Common myeloid progenitor, CD34-positive (primary cell): Measurements from ENCODE around the gene AXIN1.

Experiments used
- CTCF ChIA-PET: fragments of 350-600 bp; sonication (Branson Sonifier 250); formaldehyde crosslinking; loops from one replicate; lab custom pipeline; 2021; ENCODE audit warnings: antibody characterized with exemption; lab: Charles Lee
- POLR2A ChIA-PET: fragments of 350-600 bp; sonication (Branson Sonifier 250); formaldehyde crosslinking; loops from one replicate; lab custom pipeline; 2021; ENCODE audit warnings: antibody characterized with exemption; lab: Charles Lee
- DNase-seq, 3 donors: peaks; one replicate each; pipeline versions ENCODE4 v3.0.0 to v3.0.0-alpha.2; 2013
- H3K27ac ChIP-seq, 2 experiments: 1 replicate in 1 of 2; 2 replicates in 1 of 2; pipeline ENCODE4 v1.7.0; 2013; ENCODE audit warnings: inconsistent platforms in 2 of 2, low read length in 2 of 2, mild to moderate bottlenecking in 2 of 2, low read depth in 1 of 2, moderate library complexity in 1 of 2; ENCODE audit not compliant: severe bottlenecking in 2 of 2, insufficient read depth in 1 of 2, poor library complexity in 1 of 2
- H3K27me3 ChIP-seq, 5 experiments: replicated peaks in 2 of 5; 1 replicate in 3 of 5; 2 replicates in 2 of 5; pipeline versions ENCODE4 v1.6.1 to v1.7.0; 2013; ENCODE audit warnings: low read length in 4 of 5, mild to moderate bottlenecking in 2 of 5, moderate library complexity in 2 of 5, inconsistent platforms in 1 of 5; ENCODE audit not compliant: insufficient read depth in 5 of 5, control insufficient read depth in 4 of 5
- H3K36me3 ChIP-seq, 4 experiments: 1 replicate in 2 of 4; 2 replicates in 2 of 4; pipeline versions ENCODE4 v1.6.1 to v1.7.0; 2013; ENCODE audit warnings: low read length in 3 of 4, control low read depth in 1 of 4, mild to moderate bottlenecking in 1 of 4; ENCODE audit not compliant: control insufficient read depth in 4 of 4, insufficient read depth in 4 of 4
- H3K4me1 ChIP-seq, 4 experiments: 1 replicate in 3 of 4; 2 replicates in 1 of 4; pipeline versions ENCODE4 v1.6.1 to v1.7.1; 2013; ENCODE audit warnings: low read length in 3 of 4, mild to moderate bottlenecking in 3 of 4, control low read depth in 1 of 4, inconsistent platforms in 1 of 4, moderate library complexity in 1 of 4; ENCODE audit not compliant: control insufficient read depth in 4 of 4, insufficient read depth in 4 of 4; ENCODE audit errors: control extremely low read depth in 1 of 4
- H3K4me3 ChIP-seq, 7 experiments: 1 replicate in 4 of 7; 2 replicates in 3 of 7; pipeline versions ENCODE4 v1.5.1 to v1.7.0; 2013; ENCODE audit warnings: mild to moderate bottlenecking in 7 of 7, low read length in 6 of 7, moderate library complexity in 6 of 7, inconsistent platforms in 2 of 7, low read depth in 2 of 7, control low read depth in 1 of 7; ENCODE audit not compliant: insufficient read depth in 4 of 7, control insufficient read depth in 1 of 7; ENCODE audit errors: extremely low read depth in 1 of 7
- H3K9me3 ChIP-seq, 5 experiments: 1 replicate in 4 of 5; 2 replicates in 1 of 5; pipeline versions ENCODE4 v1.6.1 to v1.7.1; 2013; ENCODE audit warnings: low read length in 4 of 5, mild to moderate bottlenecking in 2 of 5, inconsistent platforms in 1 of 5, low read depth in 1 of 5, moderate library complexity in 1 of 5; ENCODE audit not compliant: control insufficient read depth in 4 of 5, insufficient read depth in 2 of 5; ENCODE audit errors: control extremely low read depth in 1 of 5
- WGBS: methylation state at CpG from one replicate; pipeline ENCODE4 v1.1.5; 2013; ENCODE audit not compliant: insufficient coverage; 5-methylcytosine and 5-hydroxymethylcytosine counted together

AXIN1 gene

DNA sequence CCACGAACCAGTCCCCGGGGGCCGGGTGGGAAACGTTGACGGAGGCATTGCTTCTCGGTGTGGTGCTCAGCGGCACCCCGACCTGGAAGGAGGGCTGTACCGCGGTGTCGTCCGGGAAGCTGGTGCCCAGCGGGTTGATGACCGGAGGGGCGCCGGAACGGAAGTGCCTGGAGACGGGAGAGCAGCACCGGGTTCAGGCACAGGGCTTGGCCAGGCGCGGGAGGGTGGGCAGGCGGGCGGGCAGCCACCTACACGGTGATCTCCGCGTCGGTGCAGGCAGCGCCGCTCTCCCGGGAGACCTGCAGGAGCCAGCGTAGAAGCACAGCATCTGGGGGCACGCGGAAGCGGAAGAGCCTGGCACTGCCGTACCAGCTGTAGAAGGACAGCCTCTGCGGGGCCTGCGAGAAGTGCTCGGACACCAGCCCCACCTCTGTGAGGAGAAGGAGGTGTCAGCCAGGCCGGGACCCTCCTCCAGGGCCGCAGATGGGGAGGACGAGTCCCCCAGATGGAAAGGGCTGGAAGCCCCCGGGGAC, 25.0 kb upstream of the AXIN1 start:
- CTCF ChIA-PET: no interaction called here
- H3K36me3 ChIP-seq: peaks cover 0 to 48% (median 26%) of the 10 kb centered on the region in 4 experiments
- no peaks in the 10 kb centered on the region for H3K9me3 ChIP-seq
- peaks cover 0 to 17% (median 11%) of the 10 kb centered on the region in 4 experiments for H3K4me1 ChIP-seq
- H3K27me3 ChIP-seq: no peaks in the 10 kb centered on the region
- no peak overlapping the region for H3K27ac ChIP-seq
- no peak for DNase-seq
- 97% methylated on average over 42 of the region's 42 CpGs for WGBS
- no peak overlapping the region for H3K4me3 ChIP-seq
- POLR2A ChIA-PET: no interaction called here

DNA sequence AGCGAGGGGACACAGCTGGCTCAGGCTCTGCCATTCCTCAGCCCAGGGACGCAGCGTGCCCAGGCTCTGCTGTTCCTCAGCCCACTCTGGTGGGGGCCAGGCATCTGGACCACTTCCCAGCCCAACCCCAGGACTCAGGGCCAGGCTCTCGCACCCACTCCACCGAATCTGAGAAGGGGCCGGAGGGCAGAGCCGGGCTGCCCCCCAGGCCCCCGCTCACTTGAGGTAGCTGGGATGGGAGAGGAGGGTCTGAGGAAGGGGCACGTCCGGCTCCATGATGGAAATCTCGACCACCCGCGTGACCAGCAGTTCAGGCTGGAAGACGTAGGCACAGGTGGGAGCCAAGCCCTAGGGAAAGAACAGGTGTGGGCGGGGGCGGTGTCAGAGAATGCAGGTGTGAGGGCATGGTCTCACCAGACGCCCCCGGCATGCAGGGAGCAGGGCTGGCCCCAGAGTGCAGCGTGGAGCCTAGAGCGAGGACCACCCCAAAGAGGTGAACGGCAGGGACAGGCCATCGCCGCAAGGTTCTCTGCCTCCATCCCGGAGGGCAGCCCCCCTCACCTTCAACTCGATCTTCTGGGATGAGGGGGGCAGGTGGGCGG, 24.4 kb upstream of the AXIN1 start:
- Histone ChIP-seq H3K9me3 (no peaks in the 10 kb centered on the region), H3K36me3 (peaks cover 0 to 54% (median 30%) of the 10 kb centered on the region in 4 experiments), H3K4me3 (no peak overlapping the region), H3K27ac (no peak overlapping the region), H3K4me1 (peaks cover 0 to 13% (median 8%) of the 10 kb centered on the region in 4 experiments), H3K27me3 (no peaks in the 10 kb centered on the region)
- DNase-seq: no peak
- 96% methylated on average over 24 of the region's 26 CpGs for WGBS
- ChIA-PET CTCF (no interaction called here), POLR2A (no interaction called here)

- no peaks in the 10 kb centered on the region for H3K27me3 ChIP-seq
- ChIA-PET POLR2A (no interaction called here), CTCF (no interaction called here)
- H3K4me3 ChIP-seq: no peak overlapping the region
- no peak for DNase-seq
- peaks cover 0 to 60% (median 34%) of the 10 kb centered on the region in 4 experiments for H3K36me3 ChIP-seq
- H3K27ac ChIP-seq: no peak overlapping the region
- H3K9me3 ChIP-seq: no peaks in the 10 kb centered on the region
- WGBS: 98% methylated on average over 44 of the region's 44 CpGs
- H3K4me1 ChIP-seq: peaks cover 0 to 13% (median 10%) of the 10 kb centered on the region in 4 experiments
These were observed 23.6 kb upstream of the AXIN1 start for GRCh38 chr16:375927-376816.

GRCh38 chr16:375212-375611, 22.7 kb upstream of the AXIN1 start:
- Histone ChIP-seq H3K4me3 (no peak overlapping the region), H3K9me3 (no peaks in the 10 kb centered on the region), H3K27ac (no peak overlapping the region), H3K36me3 (peaks cover 0 to 60% (median 34%) of the 10 kb centered on the region in 4 experiments), H3K27me3 (no peaks in the 10 kb centered on the region), H3K4me1 (peaks cover 0 to 12% (median 9%) of the 10 kb centered on the region in 4 experiments)
- ChIA-PET CTCF (no interaction called here), POLR2A (no interaction called here)
- DNase-seq: no peak
- 99% methylated on average over 20 of the region's 23 CpGs for WGBS

GRCh38 chr16:374616-374926, 22.0 kb upstream of the AXIN1 start:
- Histone ChIP-seq H3K4me3 (no peak overlapping the region), H3K27me3 (no peaks in the 10 kb centered on the region), H3K36me3 (peaks cover 0 to 60% (median 34%) of the 10 kb centered on the region in 4 experiments), H3K27ac (no peak overlapping the region), H3K9me3 (no peaks in the 10 kb centered on the region), H3K4me1 (peaks cover 0 to 16% (median 13%) of the 10 kb centered on the region in 4 experiments)
- DNase-seq: no peak
- ChIA-PET POLR2A (no interaction called here), CTCF (no interaction called here)
- WGBS: 93% methylated on average over 3 of the region's 9 CpGs

DNA sequence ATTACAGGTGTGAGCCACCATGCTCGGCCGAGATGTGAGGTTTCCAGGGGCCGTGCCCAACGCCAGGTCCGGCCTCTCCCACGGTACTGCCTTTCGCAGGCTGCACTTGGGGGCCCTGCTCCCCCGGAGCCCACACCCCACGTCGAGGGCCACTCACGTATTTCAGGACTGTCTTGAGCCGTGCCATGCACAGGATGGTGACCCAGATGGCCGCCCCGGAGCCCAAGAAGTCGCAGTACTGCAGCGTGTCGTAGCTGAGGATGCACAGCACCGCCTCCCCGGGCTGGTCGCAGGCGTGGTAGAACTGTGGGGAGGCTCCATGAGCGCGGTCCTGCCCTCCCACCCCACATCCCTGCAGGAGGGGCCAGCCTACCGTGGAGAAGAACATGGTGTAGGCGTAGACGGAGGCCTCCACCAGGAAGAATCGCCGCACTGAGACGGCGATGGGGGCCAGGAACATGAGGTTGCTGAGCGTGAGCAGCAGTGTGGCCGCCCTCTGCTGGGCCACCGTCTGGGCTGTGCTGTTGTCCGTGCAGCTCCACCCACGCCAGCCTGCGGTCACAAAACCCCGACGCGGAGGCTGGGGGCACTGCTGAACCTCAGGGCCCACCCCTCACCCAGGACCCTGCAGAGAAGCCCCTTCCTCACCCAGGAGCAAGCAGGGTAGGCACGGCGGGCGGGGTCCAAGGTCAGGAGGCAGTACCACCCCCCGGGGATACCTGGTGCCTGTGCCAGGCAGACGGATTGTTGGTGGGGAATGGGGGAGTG, 21.5 kb upstream of the AXIN1 start:
- H3K4me1 ChIP-seq: peaks cover 0 to 17% (median 16%) of the 10 kb centered on the region in 4 experiments
- POLR2A ChIA-PET: no interaction called here
- H3K36me3 ChIP-seq: peaks cover 0 to 65% (median 38%) of the 10 kb centered on the region in 4 experiments
- no peaks in the 10 kb centered on the region for H3K27me3 ChIP-seq
- H3K9me3 ChIP-seq: no peaks in the 10 kb centered on the region
- CTCF ChIA-PET: no interaction called here
- DNase-seq: no peak
- 97% methylated on average over 37 of the region's 44 CpGs for WGBS
- no peak overlapping the region for H3K4me3 ChIP-seq
- no peak overlapping the region for H3K27ac ChIP-seq
